ENCODE measurements around the gene RBFOX1. TPM values are rescaled to one million over a fixed set of nuclear protein-coding genes. Genes with fewer than 3 reads are reported as not detected.

RBFOX1 gene
- total RNA-seq, 1 donor from 2014 or later, result not detected

- no peak for DNase-seq (ENCODE audit: low spot score)
- no peak for TF ChIP-seq CTCF (IDR thresholded peaks at IDR 0.05)
- Mint-ChIP-seq H3K27me3 (ENCODE audit: low read depth) (no peaks in the 10 kb centered on the region), H3K27ac (ENCODE audit: unreplicated experiment) (no peak overlapping the region), H3K36me3 (ENCODE audit: low read depth) (no peaks in the 10 kb centered on the region), H3K4me1 (ENCODE audit: low read depth) (no peaks in the 10 kb centered on the region), H3K4me3 (ENCODE audit: unreplicated experiment) (no peak overlapping the region), H3K9me3 (ENCODE audit: low read depth) (peaks cover 13% of the 10 kb centered on the region)
These were observed 422.8 kb downstream of the RBFOX1 start for GRCh38 chr16:7755347-7755882.

Measured in chondrocyte (in vitro differentiated cells).